CD14-positive monocyte (primary cell): Measurements from ENCODE around the gene NOTCH4. TPM values are rescaled to one million over a fixed set of nuclear protein-coding genes. Genes with fewer than 3 reads are reported as not detected.

Experiments used
- DNase-seq, 3 donors: peaks; one replicate each; pipeline ENCODE4 v3.0.0-alpha.2; 2011 to 2022
- H2AFZ ChIP-seq: 2 replicates; pipeline ENCODE4 v1.6.0; 2012; ENCODE audit warnings: mild to moderate bottlenecking, low read depth, low read length, inconsistent platforms; ENCODE audit not compliant: insufficient read depth, poor library complexity, severe bottlenecking
- H3K27ac ChIP-seq, 2 donors: 1 replicate in 1 of 2; 2 replicates in 1 of 2; pipeline ENCODE4 v1.5.1; 2012 to 2013; ENCODE audit warnings: low read length in 2 of 2, control low read depth in 1 of 2, inconsistent platforms in 1 of 2, low read depth in 1 of 2, mild to moderate bottlenecking in 1 of 2
- H3K27me3 ChIP-seq, 2 donors: one replicate each; pipeline versions ENCODE4 v1.6.0 to v1.6.1; 2011 to 2013; ENCODE audit warnings: low read length in 2 of 2; ENCODE audit not compliant: control insufficient read depth in 2 of 2, insufficient read depth in 2 of 2
- H3K36me3 ChIP-seq, 2 donors: replicated peaks in 1 of 2; 1 replicate in 1 of 2; 2 replicates in 1 of 2; pipeline versions ENCODE4 v1.5.1 to v1.6.1; 2012 to 2013; ENCODE audit warnings: low read length in 2 of 2, control low read depth in 1 of 2, inconsistent platforms in 1 of 2, mild to moderate bottlenecking in 1 of 2; ENCODE audit not compliant: insufficient read depth in 2 of 2, control insufficient read depth in 1 of 2
- H3K4me1 ChIP-seq, 2 donors: 1 replicate in 1 of 2; 2 replicates in 1 of 2; pipeline versions ENCODE4 v1.5.1 to v1.6.1; 2012 to 2013; ENCODE audit warnings: low read length in 2 of 2, control low read depth in 1 of 2, inconsistent platforms in 1 of 2, mild to moderate bottlenecking in 1 of 2, moderate library complexity in 1 of 2; ENCODE audit not compliant: insufficient read depth in 2 of 2, control insufficient read depth in 1 of 2
- H3K4me2 ChIP-seq: replicated peaks from 2 replicates; pipeline ENCODE3; 2012; ENCODE audit warnings: low read length, moderate library complexity, mild to moderate bottlenecking; ENCODE audit not compliant: poor library complexity, severe bottlenecking; ENCODE audit errors: extremely low read depth
- H3K4me3 ChIP-seq, 3 experiments: fragments of 200-600 bp in 1 of 3; sonication (generic) in 1 of 3; replicated peaks in 1 of 3; 1 replicate in 2 of 3; 2 replicates in 1 of 3; pipeline ENCODE4 v1.5.1; 2011 to 2013; ENCODE audit warnings: low read length in 3 of 3, mild to moderate bottlenecking in 3 of 3, control low read depth in 2 of 3, low read depth in 2 of 3, inconsistent platforms in 1 of 3, moderate library complexity in 1 of 3
- H3K79me2 ChIP-seq: 2 replicates; pipeline ENCODE4 v1.6.0; 2012; ENCODE audit warnings: mild to moderate bottlenecking, control low read depth, inconsistent platforms, low read length, moderate library complexity; ENCODE audit not compliant: insufficient read depth
- H3K9ac ChIP-seq: 2 replicates; pipeline ENCODE4 v1.6.0; 2017; ENCODE audit warnings: low read length, mild to moderate bottlenecking; ENCODE audit not compliant: insufficient read depth, poor library complexity, severe bottlenecking
- H3K9me3 ChIP-seq, 2 donors: replicated peaks in 1 of 2; 1 replicate in 1 of 2; 2 replicates in 1 of 2; pipeline versions ENCODE4 v1.5.1 to v1.6.1; 2012 to 2013; ENCODE audit warnings: low read length in 2 of 2, control low read depth in 1 of 2; ENCODE audit not compliant: control insufficient read depth in 1 of 2, insufficient read depth in 1 of 2
- H4K20me1 ChIP-seq: 2 replicates; pipeline ENCODE4 v1.6.0; 2012; ENCODE audit warnings: mild to moderate bottlenecking, low read length, control low read depth, moderate library complexity; ENCODE audit not compliant: insufficient read depth
- H3K27ac Mint-ChIP-seq, 7 donors: one replicate each; pipeline ENCODE4 v1.8.0; 2020; ENCODE audit warnings: mild to moderate bottlenecking in 7 of 7, mixed read lengths in 7 of 7, moderate library complexity in 6 of 7, inconsistent platforms in 2 of 7
- H3K27me3 Mint-ChIP-seq, 3 donors: one replicate each; pipeline ENCODE4 v1.8.0; 2021 to 2022; ENCODE audit warnings: low read depth in 3 of 3, mild to moderate bottlenecking in 3 of 3, mixed read lengths in 3 of 3, moderate library complexity in 3 of 3, inconsistent platforms in 1 of 3
- H3K36me3 Mint-ChIP-seq, 2 donors: one replicate each; pipeline ENCODE4 v1.8.0; 2020; ENCODE audit warnings: mixed read lengths in 2 of 2, inconsistent platforms in 1 of 2, mild to moderate bottlenecking in 1 of 2
- H3K4me1 Mint-ChIP-seq: one replicate; pipeline ENCODE4 v1.8.0; 2020; ENCODE audit warnings: mild to moderate bottlenecking, mixed read lengths
- H3K4me3 Mint-ChIP-seq, 2 donors: one replicate each; pipeline ENCODE4 v1.8.0; 2020; ENCODE audit warnings: mild to moderate bottlenecking in 2 of 2, mixed read lengths in 2 of 2, moderate library complexity in 1 of 2
- H3K9me3 Mint-ChIP-seq, 7 donors: one replicate each; pipeline ENCODE4 v1.8.0; 2020 to 2022; ENCODE audit warnings: mixed read lengths in 7 of 7, mild to moderate bottlenecking in 6 of 7, moderate library complexity in 6 of 7, inconsistent platforms in 2 of 7
- WGBS: methylation state at CpG from one replicate; pipeline ENCODE4 v1.1.5; 2013; ENCODE audit warnings: missing lambda C conversion rate; ENCODE audit not compliant: insufficient coverage; 5-methylcytosine and 5-hydroxymethylcytosine counted together
- intact Hi-C, 2 donors: fragments of 100-400 bp; cut with micrococcal nuclease; formaldehyde crosslinking; loops; one replicate each; pipeline versions ENCODE4 v1.15.0 to v1.15.1; 2023
- polyA plus RNA-seq, 3 donors: library from polyadenylated mRNA; depleted of rRNA in 1 of 3; unstranded in 2 of 3; stranded (reverse) in 1 of 3; fragments of 300-500 nt in 2 of 3; fragments of >200 nt in 1 of 3; fragmentation: Illumina TruSeq in 2 of 3; gene quantifications; 1 replicate in 2 of 3; 2 replicates in 1 of 3; pipeline ENCODE4 v1.2.3, GENCODE V29; 2012 to 2021
- TF ChIP-seq, protein P1 (sequence below): fragments of 200-600 bp; IDR thresholded peaks from one replicate; pipeline ENCODE4 v1.8.0; 2022; ENCODE audit warnings: antibody characterized with exemption, mild to moderate bottlenecking

Gene NOTCH4
- polyA plus RNA-seq, 3 donors, result 5.2 to 8.1 (median 6.1) TPM

DNA sequence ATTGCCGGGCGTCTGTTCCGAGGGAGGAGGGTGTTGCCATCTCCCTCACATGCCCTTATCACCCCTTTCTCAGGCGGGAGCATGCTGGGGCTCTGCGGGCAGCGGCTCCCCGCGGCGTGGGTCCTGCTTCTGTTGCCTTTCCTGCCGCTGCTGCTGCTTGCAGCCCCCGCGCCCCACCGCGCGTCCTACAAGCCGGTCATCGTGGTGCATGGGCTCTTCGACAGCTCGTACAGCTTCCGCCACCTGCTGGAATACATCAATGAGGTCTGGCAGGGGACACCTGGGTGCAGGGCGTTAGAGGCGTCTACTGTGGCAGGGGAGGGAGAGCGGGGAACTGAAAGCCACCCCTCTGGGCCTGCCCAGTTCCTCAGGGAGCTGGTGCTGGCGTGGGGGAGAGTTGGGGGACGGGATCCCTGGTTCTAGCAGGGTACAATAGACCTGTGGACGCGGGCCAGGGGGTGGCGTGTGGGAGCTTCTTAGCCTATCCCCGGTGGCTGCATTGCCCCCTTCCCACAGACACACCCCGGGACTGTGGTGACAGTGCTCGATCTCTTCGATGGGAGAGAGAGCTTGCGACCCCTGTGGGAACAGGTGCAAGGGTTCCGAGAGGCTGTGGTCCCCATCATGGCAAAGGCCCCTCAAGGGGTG is 69.2 kb downstream of the NOTCH4 start:
- WGBS, result 4% methylated on average over 29 of the region's 34 CpGs
- H3K4me2 ChIP-seq, result peak overlapping the region; percentile 100
- peaks cover 0 to 15% of the 10 kb centered on the region in 2 donors for H3K36me3 Mint-ChIP-seq
- peak overlapping the region; percentile 97 to 100 for H3K4me3 Mint-ChIP-seq
- no peaks in the 10 kb centered on the region for H3K79me2 ChIP-seq
- no peaks in the 10 kb centered on the region for H3K36me3 ChIP-seq
- H3K27me3 ChIP-seq, result peaks cover 24 to 43% of the 10 kb centered on the region in 2 donors
- no peaks in the 10 kb centered on the region for H4K20me1 ChIP-seq
- TF ChIP-seq, protein P1, sequence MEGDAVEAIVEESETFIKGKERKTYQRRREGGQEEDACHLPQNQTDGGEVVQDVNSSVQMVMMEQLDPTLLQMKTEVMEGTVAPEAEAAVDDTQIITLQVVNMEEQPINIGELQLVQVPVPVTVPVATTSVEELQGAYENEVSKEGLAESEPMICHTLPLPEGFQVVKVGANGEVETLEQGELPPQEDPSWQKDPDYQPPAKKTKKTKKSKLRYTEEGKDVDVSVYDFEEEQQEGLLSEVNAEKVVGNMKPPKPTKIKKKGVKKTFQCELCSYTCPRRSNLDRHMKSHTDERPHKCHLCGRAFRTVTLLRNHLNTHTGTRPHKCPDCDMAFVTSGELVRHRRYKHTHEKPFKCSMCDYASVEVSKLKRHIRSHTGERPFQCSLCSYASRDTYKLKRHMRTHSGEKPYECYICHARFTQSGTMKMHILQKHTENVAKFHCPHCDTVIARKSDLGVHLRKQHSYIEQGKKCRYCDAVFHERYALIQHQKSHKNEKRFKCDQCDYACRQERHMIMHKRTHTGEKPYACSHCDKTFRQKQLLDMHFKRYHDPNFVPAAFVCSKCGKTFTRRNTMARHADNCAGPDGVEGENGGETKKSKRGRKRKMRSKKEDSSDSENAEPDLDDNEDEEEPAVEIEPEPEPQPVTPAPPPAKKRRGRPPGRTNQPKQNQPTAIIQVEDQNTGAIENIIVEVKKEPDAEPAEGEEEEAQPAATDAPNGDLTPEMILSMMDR, result peak; percentile 38
- H3K27ac ChIP-seq, result no peak overlapping the region
- H3K9ac ChIP-seq, result peak overlapping the region; percentile 48
- peak overlapping the region; percentile 97 for H2AFZ ChIP-seq
- peak; percentile 23 to 42 (median 30) for DNase-seq
- H3K27me3 Mint-ChIP-seq, result peaks cover 39 to 55% (median 48%) of the 10 kb centered on the region in 3 donors
- H3K9me3 Mint-ChIP-seq, result peaks cover 0 to 19% (median 4%) of the 10 kb centered on the region in 7 donors
- peak overlapping the region; percentile 51 to 84 (median 56) for H3K4me3 ChIP-seq
- peak overlapping the region in 2 of 7 donors; percentile 10 to 90 for H3K27ac Mint-ChIP-seq
- H3K4me1 Mint-ChIP-seq, result peaks cover 25% of the 10 kb centered on the region
- peaks cover 19 to 21% of the 10 kb centered on the region in 2 donors for H3K4me1 ChIP-seq
- peaks cover 0 to 9% of the 10 kb centered on the region in 2 donors for H3K9me3 ChIP-seq
- intact Hi-C loops, result loop anchor here in 1 of 2 donors (2.0 kb wide), 1 partner anchor 20 kb away; no protein-coding TSS in a partner anchor

DNA sequence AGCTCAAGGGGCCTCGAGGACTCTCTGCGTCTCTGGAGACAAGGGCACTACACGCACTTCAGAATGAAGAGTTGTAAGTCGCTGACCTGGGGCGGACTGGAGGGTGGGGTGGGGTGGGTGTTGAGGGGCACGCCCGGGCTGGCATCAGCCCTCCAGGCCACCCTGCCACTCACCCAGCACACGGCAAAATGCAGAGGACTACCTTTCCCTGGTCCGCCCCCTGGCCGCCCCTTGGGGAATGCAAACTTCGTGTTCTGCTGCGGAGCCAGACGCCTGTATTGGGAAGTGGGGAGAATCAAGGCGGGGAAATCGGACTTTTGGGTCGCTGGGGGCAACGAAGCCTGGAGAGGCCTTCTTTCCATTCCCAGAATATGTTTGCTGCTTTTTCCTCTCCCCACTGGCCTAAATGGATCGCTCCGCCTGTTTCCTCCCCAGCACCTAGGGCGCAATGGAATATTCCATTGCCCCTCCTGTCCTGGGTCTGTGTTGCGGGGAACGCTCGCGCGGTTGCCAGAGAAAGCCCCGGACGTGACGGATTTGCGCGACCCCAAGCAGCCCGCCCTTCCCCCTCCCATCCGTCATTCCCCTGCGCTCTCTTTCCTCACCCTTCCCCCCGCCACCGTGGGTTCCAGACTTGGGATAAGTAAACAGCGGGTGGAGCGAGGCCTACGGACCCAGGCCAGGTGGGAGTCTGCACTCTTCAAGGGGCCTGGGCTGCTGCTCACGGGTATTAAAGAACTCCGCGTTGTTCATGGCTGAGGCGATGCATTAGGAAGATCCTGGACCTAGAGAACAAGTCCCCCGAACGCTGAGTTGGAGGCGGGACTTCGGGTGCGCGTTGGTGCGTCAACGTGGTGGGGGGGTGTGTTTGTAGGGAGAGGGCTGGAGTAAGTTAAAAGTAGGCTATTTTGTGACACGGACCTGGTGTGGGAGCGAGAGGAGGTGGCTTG is 70.0 kb downstream of the NOTCH4 start, which contains the start of gene PPT2:
Gene PPT2, plus strand, starts transcription at position 578 of the 950 bp plus-strand sequence. CDS start 454 bp downstream, outside the sequence.
- DNase-seq, result peak; percentile 23 to 37 (median 28)
- Histone ChIP-seq H3K9me3 (peaks cover 0 to 11% of the 10 kb centered on the region in 2 donors), H4K20me1 (no peaks in the 10 kb centered on the region), H3K27ac (no peak within 1 kb of the TSS), H3K36me3 (no peaks in the 10 kb centered on the region), H3K79me2 (no peaks in the 10 kb centered on the region), H3K4me2 (peak within 1 kb of the TSS; percentile 100), H3K4me1 (peaks cover 24 to 26% of the 10 kb centered on the region in 2 donors), H3K27me3 (peaks cover 28 to 51% of the 10 kb centered on the region in 2 donors), H3K4me3 (peak within 1 kb of the TSS; percentile 51 to 84 (median 56)), H3K9ac (peak within 1 kb of the TSS; percentile 48), H2AFZ (peak within 1 kb of the TSS; percentile 97)
- intact Hi-C loops, result loop anchor here in 1 of 2 donors (2.0 kb wide), 1 partner anchor 21 kb away; no protein-coding TSS in a partner anchor
- Mint-ChIP-seq H3K4me3 (peak within 1 kb of the TSS; percentile 97 to 100), H3K27me3 (peaks cover 45 to 63% (median 55%) of the 10 kb centered on the region in 3 donors), H3K36me3 (peaks cover 0 to 19% of the 10 kb centered on the region in 2 donors), H3K4me1 (peaks cover 30% of the 10 kb centered on the region), H3K27ac (peak within 1 kb of the TSS in 5 of 7 donors; percentile 10 to 90 (median 61)), H3K9me3 (peaks cover 0 to 24% (median 9%) of the 10 kb centered on the region in 7 donors)
- TF ChIP-seq, protein P1, result no peak
- WGBS, result 2% methylated on average over 24 of the region's 52 CpGs
